RWPE1 (cell line): ENCODE results near the gene NRP1.
A peak's percentile ranks its signal among the peaks of the same experiment; 100 is the strongest.

ENCODE experiments used
- CTCF ChIA-PET: fragments of 350-600 bp; sonication (Branson Sonifier 250); formaldehyde crosslinking; extraction: SDS; loops from one replicate; lab custom pipeline; 2021; lab: Yijun Ruan, JAX
- POLR2A ChIA-PET: fragments of 400-600 bp; formaldehyde crosslinking; extraction: SDS; loops from one replicate; lab custom pipeline; 2020; ENCODE audit warnings: antibody characterized with exemption; ENCODE audit not compliant: low non-redundant PET; lab: Yijun Ruan, JAX
- DNase-seq: peaks from one replicate; pipeline ENCODE4 v3.0.0; 2012; ENCODE audit warnings: low spot score
- H3K27ac ChIP-seq: fragments of 450-650 bp; 2 replicates; pipeline ENCODE4 v1.5.1; 2017
- CTCF ChIP-seq: fragments of 450-650 bp; conservative IDR thresholded peaks from 2 replicates; pipeline ENCODE4 v1.5.1; 2017; ENCODE audit warnings: low read depth, mild to moderate bottlenecking

The NRP1 gene

GRCh38 chr10:33193057-33193700 lies 141.3 kb downstream of the NRP1 start:
- ChIA-PET CTCF (interaction anchor here (0.6 to 1.7 kb wide), 16 partner anchors 11 to 1053 kb away, joined by 3 to 11 read pairs (median 3); no protein-coding TSS in a partner anchor), POLR2A (interaction anchor here (0.5 kb wide), 1 partner anchor 182 kb away, joined by 3 read pairs; no protein-coding TSS in a partner anchor)
- H3K27ac ChIP-seq = peak overlapping the region; percentile 28; the same call in 1 of the 2 replicates
- TF ChIP-seq CTCF = peak; percentile 54
- peak; percentile 70 for DNase-seq

GRCh38 chr10:33192190-33192589 lies 142.3 kb downstream of the NRP1 start:
- CTCF ChIA-PET = interaction anchor here (1.7 kb wide), 1 partner anchor 136 kb away, joined by 11 read pairs; no protein-coding TSS in a partner anchor

GRCh38 chr10:33190406-33190805 lies 144.1 kb downstream of the NRP1 start:
- TF ChIP-seq CTCF = no peak
- DNase-seq = no peak
- no peak overlapping the region for H3K27ac ChIP-seq
- CTCF ChIA-PET = no interaction called here
- POLR2A ChIA-PET = no interaction called here

More at GRCh38 chr10:33192190-33192589, 142.3 kb downstream of the NRP1 start:
- no peak overlapping the region for H3K27ac ChIP-seq
- DNase-seq = no peak
- POLR2A ChIA-PET = no interaction called here
- TF ChIP-seq CTCF = no peak

GRCh38 chr10:33189808-33190207 lies 144.7 kb downstream of the NRP1 start:
- H3K27ac ChIP-seq = no peak overlapping the region
- POLR2A ChIA-PET = no interaction called here
- no peak for TF ChIP-seq CTCF
- DNase-seq = no peak
- CTCF ChIA-PET = no interaction called here

GRCh38 chr10:33189363-33189762 lies 145.1 kb downstream of the NRP1 start:
- no peak for TF ChIP-seq CTCF
- ChIA-PET POLR2A (no interaction called here), CTCF (interaction anchor here (0.6 kb wide), 2 partner anchors 145 to 1373 kb away, joined by 3 read pairs; partner anchors contain the start of gene NRP1)
- no peak for DNase-seq
- H3K27ac ChIP-seq = no peak overlapping the region

GRCh38 chr10:33187427-33187999 lies 147.0 kb downstream of the NRP1 start:
- CTCF ChIA-PET = no interaction called here
- H3K27ac ChIP-seq = no peak overlapping the region
- POLR2A ChIA-PET = no interaction called here
- DNase-seq = no peak
- TF ChIP-seq CTCF = no peak
